H1 (cell line): ENCODE measurements around the gene TPM1. TPM values are rescaled to one million over a fixed set of nuclear protein-coding genes. Genes with fewer than 3 reads are reported as not detected.

Source experiments
- CTCF ChIA-PET: fragments of 300-600 bp; sonication (Branson Sonifier 250); formaldehyde crosslinking; loops from one replicate; lab custom pipeline; 2021; ENCODE audit not compliant: partially characterized antibody; lab: Charles Lee
- POLR2A ChIA-PET: fragments of 300-600 bp; sonication (Branson Sonifier 250); formaldehyde crosslinking; loops from one replicate; lab custom pipeline; 2021; ENCODE audit warnings: inconsistent platforms; ENCODE audit not compliant: partially characterized antibody; lab: Charles Lee
- DNase-seq, 2 experiments: peaks; one replicate each; pipeline versions ENCODE4 v3.0.0 to v3.0.0-alpha.2; 2010 to 2022; ENCODE audit warnings: low spot score in 2 of 2, low read depth in 1 of 2, mixed read lengths in 1 of 2
- FAIRE-seq: peaks from 2 replicates; lab custom pipeline; 2011; peaks lifted over from hg19 to GRCh38; lab: Jason Lieb, UNC
- H2AFZ ChIP-seq: 2 replicates; pipeline ENCODE4 v1.8.1; 2012; ENCODE audit warnings: low read length, inconsistent platforms
- H2AK5ac ChIP-seq: 2 replicates; pipeline ENCODE4 v1.6.1; 2013; ENCODE audit warnings: low read depth, low read length
- H2BK120ac ChIP-seq: replicated peaks from 2 replicates; pipeline ENCODE3; 2013; ENCODE audit warnings: low read depth, low read length, inconsistent platforms
- H2BK12ac ChIP-seq: 2 replicates; pipeline ENCODE4 v1.6.1; 2013; ENCODE audit warnings: low read depth, low read length
- H2BK15ac ChIP-seq: 2 replicates; pipeline ENCODE4 v1.6.1; 2013; ENCODE audit warnings: low read length
- H2BK20ac ChIP-seq: 2 replicates; pipeline ENCODE4 v1.6.1; 2013; ENCODE audit warnings: low read length
- H2BK5ac ChIP-seq: 2 replicates; pipeline ENCODE4 v1.6.1; 2013; ENCODE audit warnings: low read depth, low read length
- H3K14ac ChIP-seq: 2 replicates; pipeline ENCODE4 v1.6.1; 2013; ENCODE audit warnings: inconsistent platforms; ENCODE audit not compliant: insufficient read length
- H3K18ac ChIP-seq: 2 replicates; pipeline ENCODE4 v1.6.1; 2013; ENCODE audit warnings: low read length; ENCODE audit errors: extremely low read depth
- H3K23ac ChIP-seq: 2 replicates; pipeline ENCODE4 v1.6.1; 2013; ENCODE audit warnings: inconsistent platforms; ENCODE audit not compliant: insufficient read length
- H3K23me2 ChIP-seq: 2 replicates; pipeline ENCODE4 v1.6.1; 2013; ENCODE audit warnings: low read depth, low read length
- H3K27ac ChIP-seq: 2 replicates; pipeline ENCODE4 v1.6.1; 2011; ENCODE audit warnings: low read depth, low read length, inconsistent platforms
- H3K27me3 ChIP-seq, 4 experiments: replicated peaks in 1 of 4; 1 replicate in 1 of 4; 2 replicates in 3 of 4; pipeline versions ENCODE4 v1.6.1 to v1.8.1; 2011 to 2013; ENCODE audit warnings: low read length in 3 of 4, mild to moderate bottlenecking in 3 of 4, inconsistent platforms in 2 of 4, mixed read lengths in 2 of 4, moderate library complexity in 1 of 4; ENCODE audit not compliant: control insufficient read depth in 3 of 4, insufficient read depth in 3 of 4; ENCODE audit errors: extremely low read depth in 1 of 4
- H3K36me3 ChIP-seq, 4 experiments: 2 replicates each; pipeline versions ENCODE4 v1.6.1 to v1.8.1; 2011 to 2013; ENCODE audit warnings: mild to moderate bottlenecking in 4 of 4, low read length in 3 of 4, moderate library complexity in 2 of 4, control low read depth in 1 of 4, inconsistent platforms in 1 of 4; ENCODE audit not compliant: insufficient read depth in 4 of 4, control insufficient read depth in 2 of 4
- H3K4ac ChIP-seq: replicated peaks from 2 replicates; pipeline ENCODE3; 2013; ENCODE audit warnings: low read length, low read depth, mixed read lengths, inconsistent platforms; ENCODE audit not compliant: insufficient read length
- H3K4me1 ChIP-seq, 4 experiments: replicated peaks in 1 of 4; 1 replicate in 1 of 4; 2 replicates in 3 of 4; pipeline versions ENCODE4 v1.6.1 to v1.8.1; 2011 to 2013; ENCODE audit warnings: low read length in 3 of 4, inconsistent platforms in 2 of 4, mixed read lengths in 1 of 4; ENCODE audit not compliant: insufficient read depth in 4 of 4, control insufficient read depth in 3 of 4
- H3K4me2 ChIP-seq, 2 experiments: 2 replicates each; pipeline versions ENCODE4 v1.6.1 to v1.8.1; 2011 to 2013; ENCODE audit warnings: low read depth in 2 of 2, low read length in 2 of 2, control low read depth in 1 of 2, inconsistent platforms in 1 of 2, mild to moderate bottlenecking in 1 of 2; ENCODE audit not compliant: insufficient read depth in 1 of 2
- H3K4me3 ChIP-seq, 4 experiments: fragments of 200-600, 300-600 bp in 1 of 4; sonication (generic), shearing (Covaris generic), sonication (Bioruptor Twin) in 1 of 4; 2 replicates each; pipeline versions ENCODE4 v1.5.1 to v1.8.1; 2011 to 2016; ENCODE audit warnings: low read length in 4 of 4, low read depth in 3 of 4, control low read depth in 2 of 4, inconsistent platforms in 2 of 4, mild to moderate bottlenecking in 2 of 4, mixed read lengths in 1 of 4, moderate library complexity in 1 of 4; ENCODE audit not compliant: insufficient read depth in 2 of 4; ENCODE audit errors: extremely low read depth in 1 of 4
- H3K56ac ChIP-seq: replicated peaks from 2 replicates; pipeline ENCODE3; 2013; ENCODE audit warnings: low read depth, mild to moderate bottlenecking, mixed read lengths, low read length, inconsistent platforms; ENCODE audit not compliant: insufficient read length
- H3K79me1 ChIP-seq: 2 replicates; pipeline ENCODE4 v1.6.1; 2013; ENCODE audit warnings: low read depth, low read length, control low read depth
- H3K79me2 ChIP-seq, 2 experiments: 2 replicates each; pipeline versions ENCODE4 v1.6.1 to v1.8.1; 2012 to 2013; ENCODE audit warnings: low read length in 2 of 2, mild to moderate bottlenecking in 2 of 2, inconsistent platforms in 1 of 2; ENCODE audit not compliant: insufficient read depth in 2 of 2, control insufficient read depth in 1 of 2
- H3K9ac ChIP-seq, 4 experiments: replicated peaks in 1 of 4; 1 replicate in 1 of 4; 2 replicates in 3 of 4; pipeline versions ENCODE4 v1.6.1 to v1.8.1; 2011 to 2013; ENCODE audit warnings: low read depth in 3 of 4, low read length in 3 of 4, control low read depth in 2 of 4, mild to moderate bottlenecking in 2 of 4, moderate library complexity in 2 of 4, inconsistent platforms in 1 of 4; ENCODE audit errors: extremely low read depth in 1 of 4
- H3K9me3 ChIP-seq, 2 experiments: 2 replicates each; pipeline versions ENCODE4 v1.6.1 to v1.8.1; 2012 to 2013; ENCODE audit warnings: mild to moderate bottlenecking in 2 of 2, moderate library complexity in 2 of 2, control low read depth in 1 of 2, inconsistent platforms in 1 of 2, low read depth in 1 of 2, low read length in 1 of 2, mixed read lengths in 1 of 2; ENCODE audit not compliant: insufficient read depth in 2 of 2
- H4K20me1 ChIP-seq, 2 experiments: replicated peaks in 1 of 2; 2 replicates each; pipeline versions ENCODE3 to v1.8.1; 2011 to 2013; ENCODE audit warnings: inconsistent platforms in 2 of 2, low read length in 2 of 2, mild to moderate bottlenecking in 1 of 2; ENCODE audit not compliant: insufficient read depth in 2 of 2, control insufficient read depth in 1 of 2
- H4K5ac ChIP-seq: 2 replicates; pipeline ENCODE4 v1.6.1; 2013; ENCODE audit warnings: low read length, low read depth, mixed read lengths, inconsistent platforms; ENCODE audit not compliant: insufficient read length
- H4K8ac ChIP-seq: 2 replicates; pipeline ENCODE4 v1.8.0; 2013; ENCODE audit warnings: mild to moderate bottlenecking, moderate library complexity, low read length, inconsistent platforms; ENCODE audit not compliant: insufficient read depth; ENCODE audit errors: extremely low read depth
- H4K91ac ChIP-seq: replicated peaks from 2 replicates; pipeline ENCODE3; 2013; ENCODE audit warnings: low read length, mixed read lengths, inconsistent platforms; ENCODE audit not compliant: insufficient read length
- ATF2 ChIP-seq: IDR thresholded peaks from 2 replicates; pipeline ENCODE4 v1.6.1; 2012; ENCODE audit warnings: low read length, inconsistent platforms
- BCL11A ChIP-seq, 2 experiments: IDR thresholded peaks; one replicate each; pipeline ENCODE4 v1.6.1; 2011; ENCODE audit warnings: low read depth in 2 of 2, low read length in 2 of 2, mild to moderate bottlenecking in 2 of 2
- CEBPB ChIP-seq: IDR thresholded peaks from 2 replicates; pipeline ENCODE4 v1.6.1; 2012; ENCODE audit warnings: low read depth, low read length
- CREB1 ChIP-seq: IDR thresholded peaks from 2 replicates; pipeline ENCODE4 v1.6.1; 2012; ENCODE audit warnings: inconsistent platforms
- JUN ChIP-seq: IDR thresholded peaks from 2 replicates; pipeline ENCODE4 v1.6.1; 2011; ENCODE audit warnings: low read depth, mild to moderate bottlenecking, improper control_type of control experiment, low read length
- KDM1A ChIP-seq: fragments of 200-600, 300-600 bp; sonication (generic); IDR thresholded peaks from 2 replicates; pipeline ENCODE4 v1.7.1; 2016; ENCODE audit warnings: mild to moderate bottlenecking, low read length, borderline replicate concordance
- NRF1 ChIP-seq: IDR thresholded peaks from 2 replicates; pipeline ENCODE4 v1.6.1; 2011; ENCODE audit warnings: mild to moderate bottlenecking, low read depth, low read length, improper control_type of control experiment
- POU5F1 ChIP-seq: IDR thresholded peaks from 2 replicates; pipeline ENCODE4 v1.6.1; 2011; ENCODE audit warnings: low read depth, mild to moderate bottlenecking, low read length, moderate library complexity
- RBBP5 ChIP-seq: IDR thresholded peaks from 2 replicates; pipeline ENCODE4 v1.7.1; 2012; ENCODE audit warnings: low read depth, mild to moderate bottlenecking, inconsistent platforms, low read length, moderate library complexity, borderline replicate concordance
- RNF2 ChIP-seq: fragments of 200-900, 300-1000 bp; sonication (generic); IDR thresholded peaks from 2 replicates; pipeline ENCODE4 v1.7.1; 2016; ENCODE audit warnings: borderline replicate concordance, low read depth, mild to moderate bottlenecking, antibody characterized with exemption, low read length; ENCODE audit not compliant: poor library complexity, severe bottlenecking; ENCODE audit errors: missing control alignments
- SIX5 ChIP-seq: IDR thresholded peaks from 2 replicates; pipeline ENCODE4 v1.6.1; 2011; ENCODE audit warnings: mild to moderate bottlenecking, low read depth, low read length
- WGBS, 2 experiments: shearing (Covaris generic) in 1 of 2; methylation state at CpG; one replicate each; pipeline versions ENCODE4 v1.1.6 to v1.1.7; 2013 to 2015; ENCODE audit warnings: low lambda C conversion rate in 2 of 2, mixed read lengths in 2 of 2, inconsistent platforms in 1 of 2, low coverage in 1 of 2, missing lambda C conversion rate in 1 of 2; ENCODE audit not compliant: insufficient replicate concordance in 2 of 2, insufficient coverage in 1 of 2, insufficient read length in 1 of 2; ENCODE audit errors: extremely low coverage in 1 of 2, missing lambda C conversion rate in 1 of 2; 5-methylcytosine and 5-hydroxymethylcytosine counted together
- polyA plus RNA-seq, 7 experiments: library from polyadenylated mRNA; depleted of rRNA in 3 of 7; stranded (reverse) in 5 of 7; unstranded in 2 of 7; fragments of >200 nt in 5 of 7; fragments of 200-250 nt in 2 of 7; gene quantifications; 1 replicate in 5 of 7; 2 replicates in 1 of 7; 4 replicates in 1 of 7; pipeline versions ENCODE4 v1.2.1 to v1.2.3, GENCODE V29; 2011 to 2013; ENCODE audit warnings: missing spikeins in 2 of 7, mixed read lengths in 2 of 7
- total RNA-seq: library from RNA; stranded (reverse); fragmentation: NEBNext Ultra II Directional; extraction: Animal tissue kit (Norgen Biotek cat#: 25700); gene quantifications from 2 replicates; pipeline ENCODE4 v1.2.1, GENCODE V29; 2021

TPM1 gene
- total and polyA plus RNA-seq, 2 of the 8 experiments (the other 6 are each of a cell fraction or from before 2014, with no cell fraction given): 258 to 579 TPM

- FAIRE-seq (no peak), DNase-seq (no peak)
- H2AK5ac ChIP-seq: no peak overlapping the region
- H3K56ac ChIP-seq: no peak overlapping the region
- H2BK5ac ChIP-seq: no peak overlapping the region
- no peaks in the 10 kb centered on the region for H3K79me1 ChIP-seq
- H3K27me3 ChIP-seq: no peaks in the 10 kb centered on the region
- H2BK15ac ChIP-seq: no peak overlapping the region
- H2BK20ac ChIP-seq: no peak overlapping the region
- CTCF ChIA-PET: interaction anchor here (2.7 kb wide), 1 partner anchor 12 kb away, joined by 16 read pairs; no protein-coding TSS in a partner anchor
- POLR2A ChIA-PET: interaction anchor here (1.3 to 9.1 kb wide), 2 partner anchors 13 to 16 kb away, joined by 5 to 104 read pairs; partner anchors contain the start of gene TPM1
- H3K27ac ChIP-seq: no peak overlapping the region
- H2BK120ac ChIP-seq: no peak overlapping the region
- no peak overlapping the region for H4K8ac ChIP-seq
- no peaks in the 10 kb centered on the region for H3K36me3 ChIP-seq
- H3K4me3 ChIP-seq: no peak overlapping the region
- no peaks in the 10 kb centered on the region for H4K20me1 ChIP-seq
- no peak overlapping the region for H3K14ac ChIP-seq
- H4K5ac ChIP-seq: no peak overlapping the region
- no peak overlapping the region for H3K4ac ChIP-seq
- H3K79me2 ChIP-seq: no peaks in the 10 kb centered on the region
- H3K9ac ChIP-seq: no peak overlapping the region
- 90% methylated on average over 5 of the region's 5 CpGs; no CpG with 5 or more reads in 1 of the 2 experiments for WGBS, 2 experiments
- H3K23ac ChIP-seq: no peak overlapping the region
- no peak overlapping the region for H4K91ac ChIP-seq
- H3K9me3 ChIP-seq: no peaks in the 10 kb centered on the region
- no peak overlapping the region for H3K4me2 ChIP-seq
- H3K4me1 ChIP-seq: 0 out of 7 replicates have a peak, but pooled peaks cover 0 to 3% (median 0%) of the 10 kb centered on the region in 4 experiments
- no peak overlapping the region for H3K18ac ChIP-seq
- H3K23me2 ChIP-seq: no peaks in the 10 kb centered on the region
- H2AFZ ChIP-seq: no peak overlapping the region
- no peak overlapping the region for H2BK12ac ChIP-seq
- TF ChIP-seq KDM1A (no peak), POU5F1 (no peak), SIX5 (no peak), RBBP5 (no peak), CEBPB (no peak), NRF1 (no peak), BCL11A (IDR thresholded peaks at IDR 0.05; ENCODE audit: low read depth in 2 of 2, low read length in 2 of 2) (no peak), JUN (no peak), CREB1 (no peak), ATF2 (no peak), RNF2 (no peak)
These were observed 14.0 kb upstream of the TPM1 start for GRCh38 chr15:63028442-63029110.
